Esophagus squamous epithelium (tissue), 5 donors: Measurements from ENCODE around the gene RASGRF2. TPM values are rescaled to one million over a fixed set of nuclear protein-coding genes. Genes with fewer than 3 reads are reported as not detected.

Experiments
- DNase-seq: peaks from one replicate; lab custom pipeline; 2025; lab: John Stamatoyannopoulos, UW
- H3K27ac ChIP-seq, 4 donors: fragments of 200-600 bp; sonication (generic); one replicate each; pipeline ENCODE4 v1.5.1; 2016 to 2019; ENCODE audit warnings: mild to moderate bottlenecking in 1 of 4
- H3K27me3 ChIP-seq, 4 donors: fragments of 200-600 bp; sonication (generic); 1 replicate in 3 of 4; 2 replicates in 1 of 4; pipeline versions ENCODE4 v1.5.1 to v1.6.0; 2017 to 2021; ENCODE audit warnings: antibody characterized with exemption in 1 of 4
- H3K36me3 ChIP-seq, 3 donors: fragments of 200-600 bp; sonication (generic); one replicate each; pipeline ENCODE4 v1.5.1; 2016 to 2019
- H3K4me1 ChIP-seq, 3 donors: fragments of 200-600 bp; sonication (generic); one replicate each; pipeline ENCODE4 v1.5.1; 2017 to 2019
- H3K4me3 ChIP-seq, 4 donors: fragments of 200-600 bp; sonication (generic); 1 replicate in 3 of 4; 2 replicates in 1 of 4; pipeline ENCODE4 v1.5.1; 2016 to 2019; ENCODE audit warnings: mild to moderate bottlenecking in 2 of 4, moderate library complexity in 1 of 4
- H3K9me3 ChIP-seq, 3 donors: fragments of 200-600 bp; sonication (generic); one replicate each; pipeline ENCODE4 v1.5.1; 2016 to 2019
- POLR2A ChIP-seq, 4 donors: fragments of 450-650 bp; IDR thresholded peaks; one replicate each; pipeline ENCODE4 v1.6.1; 2017; ENCODE audit warnings: antibody characterized with exemption in 4 of 4, mild to moderate bottlenecking in 4 of 4, moderate library complexity in 3 of 4
- WGBS, 2 donors: methylation state at CpG; one replicate each; pipeline ENCODE4 v1.1.5; 2018; 5-methylcytosine and 5-hydroxymethylcytosine counted together
- intact Hi-C: fragments of 100-400 bp; cut with DNase I; formaldehyde crosslinking; loops from one replicate; pipeline ENCODE4 v1.15.0; 2022
- total RNA-seq, 4 donors: library from RNA; depleted of rRNA; stranded (reverse); fragments of >200 nt; gene quantifications; one replicate each; pipeline ENCODE4 v1.1.0, GENCODE V29; 2016
- TF ChIP-seq, protein P1 (sequence below), 6 experiments: fragments of 450-650 bp in 4 of 6; fragments of 200-600 bp in 2 of 6; sonication (generic) in 2 of 6; IDR thresholded peaks; one replicate each; pipeline ENCODE4 v1.5.1; 2016 to 2019; ENCODE audit warnings: antibody characterized with exemption in 6 of 6, mild to moderate bottlenecking in 4 of 6, moderate library complexity in 4 of 6
- donor health status: DM: yes; HTN: yes; CAD: no.

RASGRF2 gene
- total RNA-seq, 4 donors from 2014 or later, result 0.49 to 3.2 (median 0.62) TPM

DNA sequence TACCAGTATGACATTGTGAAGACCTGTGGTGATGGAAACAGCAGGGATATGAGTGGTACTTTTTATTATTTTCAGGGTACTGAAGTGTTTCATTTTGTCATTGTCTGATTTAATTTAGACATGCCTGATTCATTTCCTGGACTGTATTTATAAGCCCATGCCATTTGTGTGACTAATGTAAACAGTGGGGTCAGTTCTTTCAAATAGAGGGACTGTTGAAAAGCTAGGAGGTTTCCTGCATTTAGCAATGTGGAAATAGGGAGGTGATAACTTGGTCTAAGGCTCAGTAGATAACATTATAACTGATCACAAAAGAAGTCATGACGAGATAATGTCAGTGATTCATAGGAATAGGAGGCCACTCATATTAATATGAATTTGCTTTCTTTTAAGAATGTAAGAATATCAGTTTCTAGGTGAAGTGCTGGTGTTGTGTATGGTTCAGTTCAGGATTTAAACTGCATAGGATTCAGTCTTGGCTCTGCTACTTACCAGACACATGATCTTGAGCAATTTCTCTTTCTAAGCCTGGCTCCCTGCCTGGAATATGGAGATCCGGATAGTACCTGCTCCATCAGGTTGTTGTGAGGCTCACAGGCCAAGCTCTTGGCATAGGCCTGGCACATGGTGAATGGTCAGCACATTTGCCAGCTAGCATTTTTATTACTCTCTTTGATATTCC, 7.5 kb downstream of the RASGRF2 start:
- Histone ChIP-seq H3K9me3 (no peaks in the 10 kb centered on the region), H3K4me1 (peaks cover 0 to 16% (median 3%) of the 10 kb centered on the region in 3 donors), H3K27ac (peak overlapping the region; percentile 8 to 70 (median 59)), H3K36me3 (no peaks in the 10 kb centered on the region), H3K4me3 (no peak overlapping the region), H3K27me3 (peaks cover 0 to 26% (median 0%) of the 10 kb centered on the region in 4 donors)
- DNase-seq, result no peak
- no peak for TF ChIP-seq POLR2A (IDR thresholded peaks at IDR 0.05)
- TF ChIP-seq, protein P1, sequence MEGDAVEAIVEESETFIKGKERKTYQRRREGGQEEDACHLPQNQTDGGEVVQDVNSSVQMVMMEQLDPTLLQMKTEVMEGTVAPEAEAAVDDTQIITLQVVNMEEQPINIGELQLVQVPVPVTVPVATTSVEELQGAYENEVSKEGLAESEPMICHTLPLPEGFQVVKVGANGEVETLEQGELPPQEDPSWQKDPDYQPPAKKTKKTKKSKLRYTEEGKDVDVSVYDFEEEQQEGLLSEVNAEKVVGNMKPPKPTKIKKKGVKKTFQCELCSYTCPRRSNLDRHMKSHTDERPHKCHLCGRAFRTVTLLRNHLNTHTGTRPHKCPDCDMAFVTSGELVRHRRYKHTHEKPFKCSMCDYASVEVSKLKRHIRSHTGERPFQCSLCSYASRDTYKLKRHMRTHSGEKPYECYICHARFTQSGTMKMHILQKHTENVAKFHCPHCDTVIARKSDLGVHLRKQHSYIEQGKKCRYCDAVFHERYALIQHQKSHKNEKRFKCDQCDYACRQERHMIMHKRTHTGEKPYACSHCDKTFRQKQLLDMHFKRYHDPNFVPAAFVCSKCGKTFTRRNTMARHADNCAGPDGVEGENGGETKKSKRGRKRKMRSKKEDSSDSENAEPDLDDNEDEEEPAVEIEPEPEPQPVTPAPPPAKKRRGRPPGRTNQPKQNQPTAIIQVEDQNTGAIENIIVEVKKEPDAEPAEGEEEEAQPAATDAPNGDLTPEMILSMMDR (IDR thresholded peaks at IDR 0.05), result no peak
- intact Hi-C loops, result no loop called here
- 16 to 39% methylated on average over 2 of the region's 2 CpGs for WGBS, 2 donors

DNA sequence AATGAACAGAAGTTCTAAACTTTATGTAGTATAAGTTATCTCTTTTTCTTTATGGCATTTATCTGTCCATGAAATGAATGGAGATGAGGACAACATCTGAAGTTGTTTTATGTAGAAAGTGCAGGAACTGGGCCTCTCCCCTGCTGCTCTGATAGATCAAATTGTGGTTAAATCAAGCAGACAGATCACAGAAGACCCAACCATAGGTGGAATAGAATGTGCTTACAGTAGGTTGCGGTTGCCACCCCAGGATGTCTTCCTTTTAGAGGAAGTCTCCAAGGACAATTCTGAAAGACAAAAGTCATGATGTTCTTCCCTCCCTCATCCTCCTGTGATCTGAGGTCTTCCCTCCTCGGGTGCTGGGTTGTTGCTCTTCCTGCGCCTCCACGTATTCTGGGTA, 12.9 kb downstream of the RASGRF2 start:
- TF ChIP-seq, protein P1 (IDR thresholded peaks at IDR 0.05), result no peak
- no peak for TF ChIP-seq POLR2A (IDR thresholded peaks at IDR 0.05)
- Histone ChIP-seq H3K9me3 (no peaks in the 10 kb centered on the region), H3K27me3 (no peaks in the 10 kb centered on the region), H3K4me1 (peaks cover 0 to 5% (median under 1%) of the 10 kb centered on the region in 3 donors), H3K4me3 (no peak overlapping the region), H3K36me3 (no peaks in the 10 kb centered on the region), H3K27ac (no peak overlapping the region)
- 84 to 89% methylated on average over 4 of the region's 4 CpGs for WGBS, 2 donors
- intact Hi-C loops, result no loop called here
- DNase-seq, result no peak

DNA sequence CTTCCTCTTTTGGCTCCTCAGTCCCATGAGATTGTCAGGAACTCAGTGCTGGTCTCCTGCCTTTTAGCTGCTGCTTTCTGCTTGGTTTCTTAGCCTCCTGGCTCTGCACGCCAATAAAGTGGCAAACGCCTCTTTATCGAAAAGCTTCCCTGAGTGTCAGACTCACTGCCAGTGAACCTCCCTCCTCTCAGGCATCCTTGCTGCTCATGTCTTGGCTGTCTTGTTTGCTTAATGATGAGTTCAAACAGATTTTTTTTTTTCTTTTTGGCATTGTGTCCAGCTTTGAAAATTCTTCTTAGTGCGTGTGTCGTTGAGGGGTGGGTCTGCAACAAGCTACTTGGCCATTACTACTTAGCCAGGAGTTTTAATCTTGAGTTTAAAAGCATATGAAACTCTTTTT, 14.9 kb downstream of the RASGRF2 start:
- Histone ChIP-seq H3K36me3 (no peaks in the 10 kb centered on the region), H3K9me3 (no peaks in the 10 kb centered on the region), H3K27me3 (no peaks in the 10 kb centered on the region), H3K4me3 (no peak overlapping the region), H3K27ac (peak overlapping the region in 1 of 4 donors; percentile 9), H3K4me1 (no peaks in the 10 kb centered on the region)
- TF ChIP-seq, protein P1 (IDR thresholded peaks at IDR 0.05), result no peak
- TF ChIP-seq POLR2A (IDR thresholded peaks at IDR 0.05), result no peak
- intact Hi-C loops, result no loop called here
- WGBS, 2 donors, result 37 to 50% methylated on average over 5 of the region's 5 CpGs
- DNase-seq, result no peak

DNA sequence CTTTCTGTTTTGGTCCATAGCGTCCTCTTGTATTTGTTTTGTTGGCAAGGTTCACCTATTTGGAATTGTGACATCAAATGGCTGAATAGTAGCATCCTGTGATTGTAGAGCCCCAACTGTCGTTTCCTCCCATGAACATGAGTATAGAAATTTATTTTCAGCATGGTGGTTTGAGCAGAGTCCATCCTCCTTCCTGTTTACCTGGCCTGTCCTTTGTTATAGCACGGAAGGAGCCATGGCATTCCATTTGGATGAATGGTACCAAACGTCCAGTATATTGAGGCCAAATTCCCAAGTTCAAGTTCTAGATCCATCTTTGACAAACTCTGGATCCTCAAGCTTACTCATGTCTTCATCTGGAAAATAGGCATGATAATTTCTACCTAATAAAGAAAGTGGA, 16.8 kb downstream of the RASGRF2 start:
- intact Hi-C loops, result no loop called here
- no peak for DNase-seq
- 67 to 83% methylated on average over 4 of the region's 4 CpGs for WGBS, 2 donors
- no peaks in the 10 kb centered on the region for H3K4me1 ChIP-seq
- H3K27me3 ChIP-seq, result no peaks in the 10 kb centered on the region
- peak overlapping the region in 1 of 4 donors; percentile 30 for H3K27ac ChIP-seq
- H3K36me3 ChIP-seq, result no peaks in the 10 kb centered on the region
- TF ChIP-seq, protein P1 (IDR thresholded peaks at IDR 0.05), result no peak
- no peak for TF ChIP-seq POLR2A (IDR thresholded peaks at IDR 0.05)
- no peaks in the 10 kb centered on the region for H3K9me3 ChIP-seq
- no peak overlapping the region for H3K4me3 ChIP-seq

DNA sequence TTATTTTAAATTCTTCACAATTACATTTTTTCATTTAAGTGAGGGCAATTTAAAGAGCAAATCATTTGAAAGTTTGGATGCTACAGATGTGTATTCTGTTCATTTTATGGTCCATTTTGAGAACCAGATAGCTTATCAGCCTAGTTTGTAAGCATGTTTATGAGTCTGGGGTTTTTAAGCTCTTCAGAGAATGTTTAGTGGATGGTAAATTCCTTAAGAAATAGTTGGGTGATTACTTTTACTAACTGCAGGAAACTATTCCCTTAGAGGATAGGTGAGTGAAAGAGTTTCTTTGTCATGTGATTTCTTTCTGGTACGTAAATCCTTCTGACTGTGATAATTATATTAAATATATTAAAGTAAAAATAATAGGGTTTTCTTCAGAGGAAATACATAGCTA, 17.6 kb downstream of the RASGRF2 start:
- no peak for DNase-seq
- no peaks in the 10 kb centered on the region for H3K27me3 ChIP-seq
- intact Hi-C loops, result no loop called here
- no peaks in the 10 kb centered on the region for H3K36me3 ChIP-seq
- TF ChIP-seq, protein P1 (IDR thresholded peaks at IDR 0.05), result no peak
- no peak for TF ChIP-seq POLR2A (IDR thresholded peaks at IDR 0.05)
- H3K4me1 ChIP-seq, result no peaks in the 10 kb centered on the region
- no peaks in the 10 kb centered on the region for H3K9me3 ChIP-seq
- H3K27ac ChIP-seq, result peak overlapping the region in 1 of 4 donors; percentile 20
- H3K4me3 ChIP-seq, result no peak overlapping the region
- WGBS, 2 donors, result 74 to 93% methylated on average over 1 of the region's 1 CpG
